ENCODE results near the gene UBAC2. TPM values are rescaled to one million over a fixed set of nuclear protein-coding genes. Genes with fewer than 3 reads are reported as not detected.
A peak's percentile ranks its signal among the peaks of the same experiment; 100 is the strongest.

The UBAC2 gene
- total RNA-seq, 3 donors from 2014 or later: 57.4 to 74.2 (median 67.5) TPM

DNA sequence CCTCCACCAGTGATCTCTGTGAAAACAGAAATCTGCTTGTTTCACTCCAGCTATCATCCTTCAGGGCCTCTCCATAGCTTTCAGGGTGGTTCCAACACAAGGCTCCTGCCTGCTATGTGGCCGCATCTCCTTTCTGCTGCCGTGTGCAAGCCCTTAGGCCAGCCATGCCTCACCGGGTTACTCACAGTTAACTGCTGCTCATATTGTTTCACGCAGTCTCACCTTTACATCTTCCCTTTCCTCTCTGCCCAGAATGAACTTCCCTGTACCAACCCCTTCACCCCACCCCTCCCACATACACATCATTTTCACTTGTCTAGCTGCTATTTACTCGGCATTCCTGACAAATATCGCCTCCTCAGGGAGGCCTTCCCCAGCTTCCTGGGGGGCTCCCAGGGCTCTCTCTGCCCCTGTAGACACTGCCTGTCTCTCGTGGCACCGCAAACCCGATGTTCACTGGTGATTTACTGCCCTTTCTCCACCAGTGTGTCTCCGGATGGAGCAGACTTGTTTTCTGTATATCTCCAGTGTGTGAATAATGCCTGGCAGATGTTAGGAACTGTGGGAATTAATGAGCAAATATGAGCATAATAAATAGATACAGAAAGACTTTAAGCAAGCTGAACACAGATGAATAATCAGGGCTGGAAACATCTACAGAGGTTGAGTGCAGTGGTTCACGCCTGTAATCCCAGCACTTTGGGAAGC, 145.8 kb downstream of the UBAC2 start:
- Histone ChIP-seq H3K4me1 (ENCODE audit: low read depth) (no peaks in the 10 kb centered on the region), H3K4me3 (no peak overlapping the region), H3K36me3 (ENCODE audit: low read depth) (no peaks in the 10 kb centered on the region), H3K9me3 (no peaks in the 10 kb centered on the region)
- TF ChIP-seq CTCF (IDR thresholded peaks at IDR 0.05): no peak
- ATAC-seq (no peak), DNase-seq (no peak)
- intact Hi-C loops (cut with DNase I, micrococcal nuclease): no loop called here

- DNase-seq (no peak), ATAC-seq (no peak)
- no peaks in the 10 kb centered on the region for H3K36me3 ChIP-seq (ENCODE audit: low read depth)
- no peaks in the 10 kb centered on the region for H3K9me3 ChIP-seq
- no peak overlapping the region for H3K4me3 ChIP-seq
- intact Hi-C loops (cut with DNase I, micrococcal nuclease): no loop called here
- no peaks in the 10 kb centered on the region for H3K4me1 ChIP-seq (ENCODE audit: low read depth)
- no peak for TF ChIP-seq CTCF (IDR thresholded peaks at IDR 0.05)
Measured at GRCh38 chr13:99347335-99347878, 146.8 kb downstream of the UBAC2 start.

DNA sequence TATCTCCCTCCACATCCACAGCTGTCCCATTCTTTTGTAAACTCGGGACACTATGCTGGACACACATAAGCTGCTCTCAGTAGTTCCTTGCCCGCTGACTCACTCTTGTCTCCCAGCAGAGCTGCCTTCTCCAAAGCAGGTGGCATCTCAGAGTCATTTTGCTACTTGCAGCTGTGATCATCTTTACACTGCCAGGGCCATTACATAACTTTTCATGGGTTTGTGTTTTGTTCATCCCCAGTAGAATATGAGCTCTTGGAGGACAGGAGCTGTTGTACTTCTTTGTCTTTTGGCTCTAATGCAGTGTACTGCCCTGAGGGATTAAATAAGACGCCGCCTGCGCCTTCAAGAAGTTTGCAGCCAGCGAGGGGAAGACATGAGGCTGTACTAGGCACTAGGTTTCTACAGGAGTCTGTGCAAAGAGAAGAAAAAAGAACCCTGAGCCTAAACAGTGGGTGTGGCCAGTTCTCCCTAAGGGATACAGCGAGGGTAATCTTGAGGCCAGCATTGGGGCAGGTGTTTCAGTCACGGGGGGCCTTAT, 147.3 kb downstream of the UBAC2 start:
- Histone ChIP-seq H3K4me3 (no peak overlapping the region), H3K9me3 (no peaks in the 10 kb centered on the region), H3K36me3 (ENCODE audit: low read depth) (no peaks in the 10 kb centered on the region), H3K4me1 (ENCODE audit: low read depth) (no peaks in the 10 kb centered on the region)
- no peak for ATAC-seq
- no peak for DNase-seq
- intact Hi-C loops (cut with DNase I, micrococcal nuclease): no loop called here
- no peak for TF ChIP-seq CTCF (IDR thresholded peaks at IDR 0.05)

GRCh38 chr13:99350191-99350590, 149.5 kb downstream of the UBAC2 start:
- Histone ChIP-seq H3K4me1 (ENCODE audit: low read depth) (no peaks in the 10 kb centered on the region), H3K4me3 (no peak overlapping the region), H3K9me3 (no peaks in the 10 kb centered on the region), H3K36me3 (ENCODE audit: low read depth) (no peaks in the 10 kb centered on the region)
- TF ChIP-seq CTCF (IDR thresholded peaks at IDR 0.05): no peak
- no peak for ATAC-seq
- intact Hi-C loops (cut with DNase I, micrococcal nuclease): no loop called here
- no peak for DNase-seq

- H3K4me1 ChIP-seq (ENCODE audit: low read depth): peaks cover 8% of the 10 kb centered on the region
- DNase-seq (no peak), ATAC-seq (peak; percentile 37)
- H3K9me3 ChIP-seq: no peaks in the 10 kb centered on the region
- intact Hi-C loops (cut with DNase I, micrococcal nuclease): no loop called here
- H3K4me3 ChIP-seq: no peak overlapping the region
- no peak for TF ChIP-seq CTCF (IDR thresholded peaks at IDR 0.05)
- no peaks in the 10 kb centered on the region for H3K36me3 ChIP-seq (ENCODE audit: low read depth)
Measured at GRCh38 chr13:99351772-99352171, 151.1 kb downstream of the UBAC2 start.
